Measurements from ENCODE around the gene DEPP1.
A peak's percentile ranks its signal among the peaks of the same experiment; 100 is the strongest.

DEPP1 gene

DNA sequence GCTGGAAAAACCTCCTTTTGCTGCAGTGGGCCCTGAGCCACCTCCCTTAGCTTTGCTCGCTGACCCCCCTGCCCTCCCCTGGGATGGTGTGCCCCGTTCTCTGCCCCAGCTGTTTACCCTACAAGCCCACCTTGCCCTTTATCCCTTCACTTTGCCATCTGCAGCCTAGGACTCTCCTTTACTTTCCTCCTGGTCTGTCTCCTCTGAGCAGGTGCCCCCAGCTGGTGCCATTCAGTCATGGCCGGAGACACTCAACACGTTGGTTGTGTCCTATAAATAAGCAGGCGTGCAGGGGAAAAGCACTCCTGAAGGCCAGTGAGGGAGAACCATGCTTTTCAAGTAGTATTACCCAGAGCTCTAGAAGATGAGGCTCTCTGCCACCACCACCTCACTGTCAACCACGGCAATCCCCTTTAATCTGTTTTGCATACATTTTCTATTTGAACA lies 12.9 kb downstream of the DEPP1 start:
- DNase-seq: peak; percentile 53

- no peak for DNase-seq
These were observed 13.5 kb downstream of the DEPP1 start for GRCh38 chr10:44965104-44965503.

- DNase-seq: peak; percentile 88
These were observed 14.6 kb downstream of the DEPP1 start for GRCh38 chr10:44963772-44964633.

DNA sequence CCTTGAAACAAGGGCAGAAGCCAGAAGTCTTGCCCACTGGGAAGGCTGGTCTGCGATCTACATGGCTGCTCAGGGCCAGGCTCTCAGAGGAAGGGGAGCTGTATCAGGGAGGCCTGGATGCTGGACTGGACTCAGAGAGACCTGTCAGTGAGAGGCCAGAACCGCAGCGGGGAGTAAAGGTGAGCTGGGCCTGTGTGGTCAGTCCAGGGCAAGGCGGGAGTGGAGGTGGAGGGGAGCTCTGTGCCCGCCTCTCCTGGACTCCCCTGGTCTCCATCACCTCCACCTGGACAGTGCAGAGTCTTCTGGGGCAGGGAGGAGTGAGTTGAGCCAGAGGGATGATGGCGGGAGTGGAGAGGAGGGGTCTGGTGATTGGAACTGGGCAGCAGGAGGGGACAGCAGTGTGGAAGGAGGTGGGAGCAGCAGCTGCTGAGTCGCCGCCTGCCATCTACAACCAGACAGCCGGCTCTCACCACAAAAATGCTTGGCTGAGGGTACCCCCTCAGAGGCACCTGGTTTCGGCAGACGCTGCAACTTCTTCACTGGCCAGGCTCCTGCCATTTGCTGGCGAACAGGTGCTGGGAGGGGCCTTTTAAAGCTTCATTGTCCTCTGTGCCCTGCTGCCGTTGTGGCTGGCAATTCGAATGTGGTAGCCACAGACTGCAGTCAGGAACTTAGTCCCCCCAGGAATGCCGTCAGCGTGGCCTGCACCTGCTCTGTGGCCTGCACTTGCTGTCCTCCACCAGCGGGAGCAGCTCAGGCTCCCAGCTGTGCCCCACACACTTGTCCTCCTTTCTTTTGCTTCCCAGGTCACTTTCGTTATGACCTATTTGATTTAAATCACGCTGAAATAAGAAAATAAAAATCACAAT lies 15.5 kb downstream of the DEPP1 start:
- peak; percentile 75 for DNase-seq

DNA sequence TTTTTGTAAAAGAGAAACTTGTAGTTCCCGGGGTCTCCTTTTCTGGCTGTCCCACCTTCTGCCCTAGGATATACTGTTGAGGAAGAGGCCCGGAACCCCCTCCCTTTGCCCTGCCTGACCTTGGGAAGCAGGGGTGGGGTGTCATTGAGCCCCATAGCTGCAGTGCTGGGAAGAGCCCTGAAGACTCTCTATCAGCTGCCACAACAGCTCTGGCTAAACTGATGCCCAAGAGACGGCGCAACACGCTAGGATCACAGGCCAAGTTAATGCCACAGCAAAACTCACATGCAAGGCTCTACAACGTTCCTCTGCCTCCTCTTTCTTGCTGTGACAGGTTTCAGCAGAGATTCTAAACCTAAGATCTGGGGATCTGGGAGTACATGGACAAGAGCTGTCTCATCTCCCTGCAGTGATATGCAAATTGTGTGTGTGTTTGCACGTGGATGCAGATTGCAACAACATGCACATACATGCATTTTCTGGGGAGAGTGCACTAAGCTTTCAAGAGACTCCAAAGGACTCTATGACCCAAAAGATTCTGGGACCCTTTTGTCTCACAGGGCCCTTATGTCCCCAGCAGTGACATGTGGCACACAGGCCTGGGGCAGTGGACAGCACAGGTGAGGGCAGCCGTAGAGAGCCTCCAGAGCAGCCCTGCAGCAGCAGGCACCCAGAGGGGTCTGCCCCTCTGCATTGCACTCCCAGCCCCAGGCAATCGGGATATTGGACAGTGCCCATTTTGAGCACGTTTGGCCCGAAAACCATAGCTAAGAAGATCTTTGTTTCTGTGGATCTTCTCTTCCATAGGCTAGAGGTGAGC lies 16.5 kb downstream of the DEPP1 start:
- peak; percentile 12 for DNase-seq

DNA sequence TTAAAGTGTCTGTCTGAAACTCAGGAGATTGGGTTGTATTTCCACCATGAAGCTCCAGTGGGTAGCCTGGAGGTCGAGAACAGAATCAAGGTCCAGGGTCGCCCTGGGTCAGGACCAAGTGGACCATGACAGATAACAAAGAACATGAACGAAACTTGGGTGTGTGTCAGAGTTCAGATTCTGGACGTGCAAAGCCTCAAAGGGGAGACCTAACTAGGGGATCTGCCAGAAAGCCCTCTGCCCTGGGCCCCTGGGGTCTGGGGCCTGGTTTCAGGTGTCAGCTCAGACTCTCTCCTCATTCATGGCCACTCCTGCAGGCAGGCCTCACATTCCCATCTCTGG lies 17.4 kb downstream of the DEPP1 start:
- DNase-seq: peak; percentile 16

DNA sequence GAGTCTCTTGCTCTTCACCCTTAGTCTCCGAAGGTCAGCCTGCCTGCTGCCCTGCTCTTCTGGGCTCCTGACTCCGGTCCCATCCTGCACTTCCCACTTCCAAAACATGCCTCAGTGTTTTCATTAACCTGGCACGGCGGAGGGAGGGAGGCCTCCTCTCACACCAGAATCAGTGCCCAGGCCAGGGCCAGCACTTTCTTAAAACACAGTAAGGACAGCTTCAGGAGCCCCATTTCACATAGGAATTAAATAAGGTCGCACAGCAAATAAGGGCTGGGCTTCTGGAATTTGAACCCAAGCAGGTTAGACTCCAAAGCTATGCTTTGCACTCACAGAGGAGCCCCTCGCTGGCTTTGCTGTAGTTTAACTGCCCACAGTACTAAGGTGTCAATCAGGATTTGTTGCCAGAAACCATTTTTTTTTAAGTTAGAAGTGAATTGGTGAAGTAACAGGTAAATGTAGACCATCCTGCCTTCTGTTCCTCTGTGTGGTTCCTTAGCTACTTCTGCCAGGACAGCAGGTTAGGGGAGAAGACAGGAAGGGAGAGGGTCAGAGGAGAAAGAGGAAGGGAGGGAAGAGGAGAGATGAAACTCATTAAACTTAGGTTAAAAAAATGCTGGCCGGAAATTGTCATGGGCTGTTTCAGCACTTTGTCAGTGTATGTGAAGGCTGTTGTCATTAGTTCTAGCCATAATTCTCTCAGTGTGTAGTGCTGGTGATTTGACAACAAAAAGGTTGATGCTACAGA lies 18.0 kb downstream of the DEPP1 start:
- peak; percentile 15 for DNase-seq

- no peak for DNase-seq
These were observed 18.5 kb downstream of the DEPP1 start for GRCh38 chr10:44960088-44960460.

- DNase-seq: peak; percentile 93
These were observed 19.1 kb downstream of the DEPP1 start, which contains the start of gene RASSF4 for GRCh38 chr10:44959247-44960087. TSS of gene RASSF4 (plus strand) at chr10:44959802. CDS start at chr10:44970203, 10,401 bp downstream.

GRCh38 chr10:44958898-44959246 lies 19.7 kb downstream of the DEPP1 start:
- no peak for DNase-seq

DNA sequence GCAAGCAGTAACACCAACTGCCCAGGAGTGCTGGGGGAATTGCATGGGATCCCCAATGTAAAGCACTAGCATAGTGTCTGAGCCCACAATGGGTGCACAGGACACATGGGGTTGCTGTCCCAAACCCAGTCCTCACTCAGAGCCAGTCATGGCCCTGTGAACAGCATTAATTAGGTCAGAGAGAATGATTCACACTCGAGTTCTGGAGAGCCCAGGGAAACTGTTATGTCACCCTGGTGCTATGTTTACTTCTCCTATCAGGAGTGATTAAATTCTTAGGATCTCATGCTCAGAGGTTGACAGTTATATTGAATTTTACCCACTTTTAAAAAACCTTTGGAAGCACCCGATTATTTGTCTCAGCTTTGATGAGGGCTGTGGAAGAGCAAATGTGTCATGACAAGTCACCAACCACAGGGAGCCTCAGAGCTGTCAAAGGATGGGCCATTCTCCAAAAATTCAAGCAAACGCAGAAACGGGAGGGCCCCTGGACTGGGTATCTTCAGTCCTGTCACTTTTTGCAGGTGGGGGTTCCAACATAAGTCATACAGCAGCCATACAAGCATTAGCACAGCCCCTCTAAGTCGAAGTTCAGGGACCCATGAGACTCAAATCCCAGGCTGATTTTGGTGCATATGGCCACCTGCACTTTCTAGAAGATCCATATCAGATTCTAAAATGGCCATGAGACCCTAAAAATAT lies 20.3 kb downstream of the DEPP1 start:
- DNase-seq: no peak

GRCh38 chr10:44956717-44957706 lies 21.6 kb downstream of the DEPP1 start:
- no peak for DNase-seq

DNA sequence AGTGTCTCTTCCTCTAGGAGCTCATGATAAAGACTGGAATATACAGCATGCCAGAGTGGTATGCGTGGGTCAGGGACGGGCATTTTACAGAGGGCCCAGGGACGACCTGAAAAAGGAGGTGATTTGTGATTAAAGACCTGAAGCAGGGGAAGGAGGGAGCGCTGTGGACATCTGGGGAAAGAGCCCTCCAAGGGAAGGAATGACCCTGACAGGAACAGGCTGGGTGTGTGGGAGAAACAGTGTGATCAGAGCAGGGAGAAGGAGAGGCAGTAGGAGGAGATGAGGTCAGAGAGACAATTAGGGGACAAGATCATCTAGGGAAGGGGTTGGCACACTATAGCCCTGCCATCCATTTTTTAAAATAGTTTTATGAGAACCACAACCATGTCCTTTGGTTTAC lies 22.4 kb downstream of the DEPP1 start:
- DNase-seq: no peak

GRCh38 chr10:44955413-44956070 lies 23.1 kb downstream of the DEPP1 start:
- DNase-seq: peak; percentile 12

DNA sequence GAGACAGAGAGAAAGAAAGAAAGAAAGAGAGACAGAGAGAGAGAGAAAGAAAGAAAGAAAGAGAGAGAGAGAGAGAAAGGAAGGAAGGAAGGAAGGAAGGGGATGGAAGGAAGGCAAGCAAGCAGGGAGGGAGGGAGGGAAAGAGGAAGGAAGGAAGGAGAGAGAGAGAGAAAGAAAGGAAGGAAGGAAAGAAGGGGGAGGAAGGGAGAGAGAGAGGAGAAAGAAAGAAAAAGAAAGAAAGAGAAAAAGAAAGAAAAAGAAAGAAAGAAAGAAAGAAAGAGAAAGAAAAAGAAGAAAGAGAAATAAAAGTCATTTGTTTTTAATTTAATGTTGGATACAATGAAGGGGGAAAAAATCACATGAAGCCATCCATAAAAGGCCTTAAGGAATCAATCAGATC lies 23.6 kb downstream of the DEPP1 start:
- no peak for DNase-seq

GRCh38 chr10:44954042-44954441 lies 24.6 kb downstream of the DEPP1 start:
- no peak for DNase-seq

DNA sequence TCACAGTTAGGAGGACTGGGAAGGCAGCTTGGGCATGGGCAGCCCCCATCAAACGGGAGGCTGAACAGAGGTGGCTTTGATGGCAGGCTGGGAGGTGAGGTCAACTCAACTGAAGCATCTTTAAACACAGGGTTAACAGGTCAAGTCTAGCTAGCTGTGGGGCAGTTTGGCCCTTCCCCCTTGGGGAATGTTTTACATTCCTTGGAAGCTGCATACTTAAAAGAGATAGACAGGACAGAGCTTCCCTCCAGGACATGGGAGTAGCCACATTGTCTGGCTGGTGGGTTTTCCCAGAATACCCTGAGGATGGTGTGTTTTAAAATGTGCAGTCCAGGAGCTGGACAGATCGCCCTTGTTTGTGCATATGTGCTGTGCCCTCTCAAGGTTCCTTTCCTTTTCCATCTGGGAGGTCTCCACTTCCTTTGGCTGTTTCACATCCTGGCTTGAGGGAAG lies 25.8 kb downstream of the DEPP1 start:
- peak; percentile 19 for DNase-seq

DNA sequence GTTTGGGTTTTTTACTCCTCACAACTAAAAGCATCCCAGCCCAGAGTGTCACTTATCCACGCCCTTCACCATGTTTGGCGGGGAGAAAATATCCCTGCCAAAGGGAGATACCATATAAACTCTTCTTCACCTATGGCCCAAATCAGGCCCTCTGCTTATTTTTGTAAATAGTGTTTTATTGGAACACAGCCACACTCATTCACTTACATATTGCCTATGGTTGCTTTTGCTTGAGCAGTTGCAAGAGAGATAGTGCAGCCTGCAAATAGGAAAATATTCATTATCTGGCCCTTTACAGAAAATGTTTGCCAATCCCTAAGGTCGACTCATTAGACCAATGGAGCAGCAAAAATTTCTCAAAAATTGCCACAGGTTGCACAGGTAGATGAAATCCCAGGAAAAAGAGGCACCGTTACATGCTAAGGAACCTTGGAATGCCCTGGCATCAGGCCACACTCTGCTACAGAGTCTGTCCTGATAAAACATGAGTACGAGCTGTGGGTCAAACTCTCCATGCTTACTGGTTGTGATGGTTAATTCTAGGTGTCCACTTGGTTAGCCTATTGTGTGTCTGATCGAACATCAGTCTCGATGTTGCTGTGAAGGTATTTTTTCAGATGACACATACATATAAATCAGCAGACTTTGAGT lies 26.9 kb downstream of the DEPP1 start:
- no peak for DNase-seq

Measured in right hindlimb (tissue), 1 donor.